HEK293 (cell line): ENCODE measurements around the gene LUC7L2.

Experiments used
- ATF2 ChIP-seq: fragments of 450-650 bp; formaldehyde crosslinking; IDR thresholded peaks from 2 replicates; pipeline ENCODE4 v1.5.1; 2016; ENCODE audit warnings: missing biosample characterization, missing genetic modification characterization, low read depth
- BCL11A ChIP-seq: fragments of 450-650 bp; formaldehyde crosslinking; IDR thresholded peaks from 2 replicates; pipeline ENCODE4 v1.5.1; 2016; ENCODE audit warnings: low read depth, missing biosample characterization, missing genetic modification characterization
- CTCF ChIP-seq: fragments of 450-650 bp; formaldehyde crosslinking; IDR thresholded peaks from 2 replicates; pipeline ENCODE4 v1.5.1; 2016; ENCODE audit warnings: missing biosample characterization, missing genetic modification characterization
- HOXD13 ChIP-seq: sonication (generic); formaldehyde crosslinking; IDR thresholded peaks from 2 replicates; pipeline ENCODE4 v1.8.0; 2022; ENCODE audit warnings: missing genetic modification reagents, borderline replicate concordance
- KLF16 ChIP-seq: fragments of 450-650 bp; formaldehyde crosslinking; IDR thresholded peaks from 2 replicates; pipeline ENCODE4 v1.5.1; 2017; ENCODE audit warnings: missing biosample characterization, missing genetic modification characterization
- TCF7L2 ChIP-seq: IDR thresholded peaks from 2 replicates; pipeline ENCODE4 v1.6.1; 2011; ENCODE audit warnings: low read depth, mild to moderate bottlenecking, inconsistent platforms, low read length, moderate library complexity, borderline replicate concordance
- ZBTB11 ChIP-seq: fragments of 450-650 bp; formaldehyde crosslinking; conservative IDR thresholded peaks from 2 replicates; pipeline ENCODE4 v1.5.1; 2016; ENCODE audit warnings: low read depth, missing biosample characterization, missing genetic modification characterization
- ZIC2 ChIP-seq: fragments of 450-650 bp; formaldehyde crosslinking; IDR thresholded peaks from 2 replicates; pipeline ENCODE4 v1.5.1; 2016; ENCODE audit warnings: missing biosample characterization, missing genetic modification characterization
- ZNF274 ChIP-seq, 2 experiments: fragments of 200-500 bp in 1 of 2; fragments of 450-650 bp in 1 of 2; sonication (Bioruptor generic) in 1 of 2; formaldehyde crosslinking in 1 of 2; IDR thresholded peaks; 2 replicates each; pipeline versions ENCODE4 v1.5.1 to v1.6.1; 2014 to 2016; ENCODE audit warnings: borderline replicate concordance in 1 of 2, inconsistent platforms in 1 of 2, low read length in 1 of 2, missing biosample characterization in 1 of 2, missing genetic modification characterization in 1 of 2
- ZNF449 ChIP-seq: fragments of 450-650 bp; formaldehyde crosslinking; IDR thresholded peaks from 2 replicates; pipeline ENCODE4 v1.5.1; 2017; ENCODE audit warnings: missing biosample characterization, mild to moderate bottlenecking, missing genetic modification characterization, moderate library complexity
- ZNF549 ChIP-seq: fragments of 450-650 bp; IDR thresholded peaks from 2 replicates; pipeline ENCODE4 v1.5.1; 2018; ENCODE audit warnings: missing biosample characterization, missing genetic modification characterization, mild to moderate bottlenecking, inconsistent platforms, moderate library complexity
- ZNF704 ChIP-seq: fragments of 450-650 bp; formaldehyde crosslinking; IDR thresholded peaks from 2 replicates; pipeline ENCODE4 v1.5.1; 2016; ENCODE audit warnings: missing biosample characterization, missing genetic modification characterization
- ZXDB ChIP-seq: fragments of 450-650 bp; formaldehyde crosslinking; IDR thresholded peaks from 2 replicates; pipeline ENCODE4 v1.5.1; 2016; ENCODE audit warnings: missing biosample characterization, missing genetic modification characterization

- TF ChIP-seq ATF2 = no peak
- TF ChIP-seq TCF7L2 = no peak
- TF ChIP-seq CTCF (tag by site-specific recombination) = no peak
- no peak for TF ChIP-seq ZXDB (tag by site-specific recombination)
- TF ChIP-seq HOXD13 (CRISPR knock-in tag) = no peak
- TF ChIP-seq ZNF274 (IDR thresholded peaks at IDR 0.05; ENCODE audit: low read length) = no peak
- TF ChIP-seq ZNF274 (tag by site-specific recombination; IDR thresholded peaks at IDR 0.05; ENCODE audit: borderline replicate concordance) = no peak
- no peak for TF ChIP-seq ZIC2 (tag by site-specific recombination)
- no peak for TF ChIP-seq ZBTB11 (tag by site-specific recombination)
- no peak for TF ChIP-seq BCL11A
- no peak for TF ChIP-seq ZNF449 (tag by site-specific recombination)
- no peak for TF ChIP-seq ZNF549 (tag by site-specific recombination)
- no peak for TF ChIP-seq KLF16 (tag by site-specific recombination)
- no peak for TF ChIP-seq ZNF704 (tag by site-specific recombination)
Measured at GRCh38 chr7:139367438-139368155, 7.9 kb downstream of the LUC7L2 start.
